Omental fat pad (tissue), 4 donors: ENCODE measurements around the gene STK31. TPM values are rescaled to one million over a fixed set of nuclear protein-coding genes. Genes with fewer than 3 reads are reported as not detected.
"Not testable (repeated sequence)": the region's sequence is repeated elsewhere in the genome, so short reads cannot be mapped to it uniquely, and the experiment has no call there.

ENCODE experiments used
- ATAC-seq: fragments of 150-250 bp; one replicate; pipeline ENCODE4 v1.9.1; 2016; ENCODE audit warnings: mild to moderate bottlenecking, moderate library complexity; ENCODE audit not compliant: low FRiP score
- DNase-seq: peaks from one replicate; pipeline ENCODE4 v3.0.0-alpha.2; 2019; ENCODE audit warnings: low spot score
- total RNA-seq, 4 donors: library from RNA; depleted of rRNA; stranded (reverse); fragments of >200 nt; gene quantifications; one replicate each; pipeline ENCODE4 v1.1.0, GENCODE V29; 2016
- TF ChIP-seq, protein P1 (sequence below), 3 donors: fragments of 450-650 bp; IDR thresholded peaks; one replicate each; pipeline ENCODE4 v1.5.1; 2016 to 2017; ENCODE audit warnings: antibody characterized with exemption in 3 of 3, mild to moderate bottlenecking in 3 of 3, moderate library complexity in 2 of 3

The STK31 gene
- total RNA-seq, 4 donors from 2014 or later = 0.19 to 0.84 (median 0.34) TPM

DNA sequence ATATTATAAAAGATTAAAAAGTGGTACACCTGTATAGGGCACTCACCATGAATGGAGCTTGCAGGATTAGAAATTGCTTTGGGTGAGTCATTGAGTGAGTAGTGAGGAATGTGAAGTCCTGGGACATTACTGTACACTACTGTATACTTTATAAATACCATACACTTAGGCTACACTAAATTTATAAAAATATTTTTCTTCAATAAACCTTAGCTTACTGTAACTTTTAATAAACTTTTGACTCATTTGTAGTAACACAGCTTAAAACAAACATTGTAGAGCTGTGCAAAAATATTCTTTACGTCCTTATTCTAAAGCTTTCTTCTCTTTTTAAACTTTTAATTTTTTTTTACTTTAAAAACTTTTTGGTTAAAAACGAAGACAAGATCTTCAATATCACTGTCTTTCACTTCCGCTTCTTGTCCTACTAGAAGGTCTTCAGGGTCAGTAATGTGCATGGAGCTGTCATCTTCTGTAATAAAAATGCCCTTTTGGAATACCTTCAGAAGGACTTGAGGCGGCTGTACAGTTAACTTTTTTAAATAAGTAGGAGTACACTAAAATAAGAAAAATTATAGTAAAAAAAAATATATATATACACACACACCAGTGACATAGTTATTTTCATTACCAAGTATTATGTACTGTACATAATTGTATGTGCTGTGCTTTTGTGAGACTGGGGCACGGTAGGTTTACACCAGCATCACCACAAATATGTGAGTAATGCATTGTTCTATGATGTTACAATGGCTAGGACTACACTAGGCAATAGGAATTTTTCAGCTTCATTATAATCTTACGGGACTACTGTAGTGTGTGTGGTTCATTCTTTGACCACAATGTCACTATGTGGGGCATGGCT, 3.5 kb downstream of the STK31 start:
- ATAC-seq (no peak), DNase-seq (no peak)

GRCh38 chr7:23714150-23714464, 4.1 kb downstream of the STK31 start:
- no peak for ATAC-seq

More for the DNA sequence above, 3.5 kb downstream of the STK31 start:
- TF ChIP-seq, protein P1, sequence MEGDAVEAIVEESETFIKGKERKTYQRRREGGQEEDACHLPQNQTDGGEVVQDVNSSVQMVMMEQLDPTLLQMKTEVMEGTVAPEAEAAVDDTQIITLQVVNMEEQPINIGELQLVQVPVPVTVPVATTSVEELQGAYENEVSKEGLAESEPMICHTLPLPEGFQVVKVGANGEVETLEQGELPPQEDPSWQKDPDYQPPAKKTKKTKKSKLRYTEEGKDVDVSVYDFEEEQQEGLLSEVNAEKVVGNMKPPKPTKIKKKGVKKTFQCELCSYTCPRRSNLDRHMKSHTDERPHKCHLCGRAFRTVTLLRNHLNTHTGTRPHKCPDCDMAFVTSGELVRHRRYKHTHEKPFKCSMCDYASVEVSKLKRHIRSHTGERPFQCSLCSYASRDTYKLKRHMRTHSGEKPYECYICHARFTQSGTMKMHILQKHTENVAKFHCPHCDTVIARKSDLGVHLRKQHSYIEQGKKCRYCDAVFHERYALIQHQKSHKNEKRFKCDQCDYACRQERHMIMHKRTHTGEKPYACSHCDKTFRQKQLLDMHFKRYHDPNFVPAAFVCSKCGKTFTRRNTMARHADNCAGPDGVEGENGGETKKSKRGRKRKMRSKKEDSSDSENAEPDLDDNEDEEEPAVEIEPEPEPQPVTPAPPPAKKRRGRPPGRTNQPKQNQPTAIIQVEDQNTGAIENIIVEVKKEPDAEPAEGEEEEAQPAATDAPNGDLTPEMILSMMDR (IDR thresholded peaks at IDR 0.05) = no peak

GRCh38 chr7:23714579-23714978, 4.6 kb downstream of the STK31 start:
- DNase-seq = no peak
- ATAC-seq = no peak
- TF ChIP-seq, protein P1 (IDR thresholded peaks at IDR 0.05) = no peak

More at GRCh38 chr7:23714150-23714464, 4.1 kb downstream of the STK31 start:
- TF ChIP-seq, protein P1 (IDR thresholded peaks at IDR 0.05) = no peak
- no peak for DNase-seq

GRCh38 chr7:23715099-23715498, 5.1 kb downstream of the STK31 start:
- ATAC-seq (no peak), DNase-seq (no peak)
- TF ChIP-seq, protein P1 (IDR thresholded peaks at IDR 0.05) = no peak

DNA sequence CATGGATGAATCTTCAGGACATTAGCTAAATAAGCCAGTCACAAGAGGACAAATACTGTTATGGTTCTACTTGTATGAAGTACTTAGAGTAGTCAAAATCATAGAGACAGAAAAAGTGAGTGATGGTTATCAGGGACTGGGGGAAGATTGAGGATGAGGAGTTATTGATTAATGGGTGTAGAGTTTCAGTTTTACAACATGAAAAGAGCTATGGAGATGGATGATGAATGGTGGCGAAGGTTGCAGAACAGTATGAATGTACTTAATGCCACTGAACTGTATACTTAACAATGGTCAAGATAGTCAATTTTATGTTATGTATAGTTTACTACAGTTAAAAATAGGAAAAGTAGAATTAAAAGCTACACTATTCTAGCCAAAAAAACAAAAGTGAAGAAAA, 7.8 kb downstream of the STK31 start:
- TF ChIP-seq, protein P1 (IDR thresholded peaks at IDR 0.05) = no peak
- DNase-seq (no peak), ATAC-seq (no peak)

DNA sequence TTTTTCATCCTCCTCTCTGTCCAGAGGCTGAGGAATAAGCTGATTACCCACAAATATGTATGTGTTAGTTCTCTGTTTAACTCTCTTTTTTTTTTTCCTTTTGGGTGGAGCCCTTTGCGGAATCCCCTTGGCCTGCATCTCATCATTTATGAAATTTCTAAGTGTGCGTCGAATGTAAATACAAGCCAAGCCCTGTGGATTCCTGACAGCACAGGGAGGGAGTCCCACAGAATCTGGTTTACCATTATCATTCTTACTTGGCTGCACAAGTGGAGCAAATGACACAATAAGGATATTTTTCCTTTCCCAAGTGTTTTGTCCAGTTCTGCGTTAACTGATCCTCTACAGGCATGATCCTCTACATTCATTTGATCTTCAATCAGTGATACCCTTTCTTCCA, 11.4 kb downstream of the STK31 start:
- ATAC-seq = no peak
- TF ChIP-seq, protein P1 (IDR thresholded peaks at IDR 0.05) = no peak
- DNase-seq = no peak

DNA sequence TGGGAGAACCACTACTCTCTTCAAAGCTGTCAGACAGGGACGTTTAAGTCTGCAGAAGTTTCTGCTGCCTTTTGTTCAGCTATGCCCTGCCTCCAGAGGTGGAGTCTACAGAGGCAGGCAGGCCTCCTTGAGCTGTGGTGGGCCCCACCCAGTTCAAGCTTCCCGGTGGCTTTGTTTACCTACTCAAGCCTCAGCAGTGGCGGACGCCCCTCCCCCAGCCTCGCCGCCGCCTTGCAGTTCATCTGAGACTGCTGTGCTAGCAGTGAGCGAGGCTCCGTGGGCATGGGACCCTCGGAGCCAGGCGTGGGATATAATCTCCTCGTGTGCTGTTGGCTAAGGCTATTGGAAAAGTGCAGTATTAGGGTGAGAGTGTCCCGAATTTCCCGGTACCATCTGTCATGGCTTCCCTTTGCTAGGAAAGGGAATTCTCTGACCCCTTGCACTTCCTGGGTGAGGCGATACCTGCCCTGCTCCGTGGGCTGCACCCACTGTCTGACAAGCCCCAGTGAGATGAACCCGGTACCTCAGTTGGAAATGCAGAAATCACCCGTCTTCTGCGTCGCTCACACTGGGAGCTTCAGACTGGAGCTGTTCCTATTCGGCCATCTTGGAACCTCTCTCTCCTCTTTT, 12.7 kb downstream of the STK31 start:
- ATAC-seq, DNase-seq: not testable (repeated sequence)

DNA sequence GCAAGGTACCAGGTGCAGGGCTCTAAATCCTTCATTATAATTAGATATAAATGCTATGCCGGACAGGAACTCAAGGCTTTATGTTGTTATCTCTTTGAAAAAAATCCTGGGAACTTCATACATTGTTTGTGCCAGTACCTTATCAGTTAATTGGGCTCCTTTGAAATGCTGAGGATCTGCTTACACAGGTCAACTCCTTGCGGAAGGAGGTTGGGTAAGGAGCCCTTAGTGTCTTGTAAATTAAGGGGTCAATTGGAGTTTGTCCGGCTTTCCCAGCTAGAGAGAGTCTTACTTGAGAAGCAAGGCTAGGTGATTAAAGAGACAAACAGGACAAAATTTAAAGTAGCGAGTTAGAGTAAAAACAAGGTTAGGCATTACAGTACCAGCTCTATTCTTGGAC, 14.1 kb downstream of the STK31 start:
- not testable (repeated sequence) for ATAC-seq, DNase-seq
